GM12864 (cell line): Measurements from ENCODE around the gene ABCF2.

Experiments
- DNase-seq: peaks from one replicate; pipeline ENCODE4 v3.0.0-alpha.2; 2011; ENCODE audit warnings: low read depth
- H3K4me3 ChIP-seq: 2 replicates; pipeline ENCODE4 v1.5.1; 2011; ENCODE audit warnings: mild to moderate bottlenecking, low read depth, low read length, control low read depth
- CTCF ChIP-seq: IDR thresholded peaks from 2 replicates; pipeline ENCODE4 v1.5.1; 2011; ENCODE audit warnings: low read depth, mild to moderate bottlenecking, moderate library complexity, low read length, control low read depth, inconsistent platforms; ENCODE audit errors: missing control alignments

The ABCF2 gene

GRCh38 chr7:151201751-151202150 lies 25.3 kb downstream of the ABCF2 start:
- DNase-seq = no peak
- H3K4me3 ChIP-seq = no peak overlapping the region
- no peak for TF ChIP-seq CTCF

- TF ChIP-seq CTCF = no peak
Measured at GRCh38 chr7:151201344-151201743, 25.7 kb downstream of the ABCF2 start.

DNA sequence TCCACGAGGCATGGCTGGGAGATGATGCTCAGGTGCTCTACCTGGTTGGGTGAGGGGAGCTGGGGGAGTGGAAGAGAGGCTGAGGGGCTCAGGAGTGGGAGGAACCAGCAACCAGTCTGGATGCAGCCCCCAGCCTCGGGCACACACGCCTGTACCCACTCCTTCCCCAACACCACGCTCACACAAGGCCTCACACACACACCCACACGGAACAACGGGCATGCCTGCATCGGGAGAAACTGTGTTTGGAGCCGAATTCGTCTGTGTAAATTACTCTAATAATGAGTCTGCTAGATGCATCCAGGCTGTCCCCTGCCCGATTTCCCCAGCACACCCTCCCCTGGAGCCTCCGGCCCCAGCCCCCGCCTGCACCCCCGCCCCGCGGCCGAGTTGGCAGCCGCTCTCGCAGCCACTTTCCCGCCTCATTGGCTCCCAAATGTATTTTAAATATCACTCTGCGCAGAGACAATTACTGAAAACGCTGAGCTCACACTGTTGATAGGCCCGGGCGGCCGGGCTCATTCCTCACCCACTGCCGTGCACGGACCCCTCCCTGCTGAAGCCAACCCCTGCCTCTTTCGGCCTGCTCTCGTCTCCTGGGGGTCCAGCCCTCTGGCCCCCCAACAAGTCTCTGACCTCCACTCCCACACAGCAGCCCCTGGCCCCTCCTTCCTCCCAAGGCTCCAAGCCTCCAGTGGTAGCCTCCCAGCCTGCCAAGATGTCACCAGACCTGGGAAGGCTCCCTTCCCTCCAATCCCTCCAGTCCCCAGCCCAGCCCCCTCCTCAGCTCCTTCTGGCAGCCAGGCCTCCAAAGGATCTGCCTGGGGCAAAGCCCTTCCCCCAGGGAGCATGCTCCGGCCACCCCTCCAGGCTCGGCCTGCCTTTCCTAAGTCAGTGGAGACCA lies 27.8 kb downstream of the ABCF2 start:
- DNase-seq = no peak
- H3K4me3 ChIP-seq = no peak overlapping the region
- no peak for TF ChIP-seq CTCF

More at GRCh38 chr7:151201344-151201743, 25.7 kb downstream of the ABCF2 start:
- no peak for DNase-seq
- no peak overlapping the region for H3K4me3 ChIP-seq

GRCh38 chr7:151197932-151198331 lies 29.1 kb downstream of the ABCF2 start:
- DNase-seq = no peak
- no peak overlapping the region for H3K4me3 ChIP-seq
- no peak for TF ChIP-seq CTCF

DNA sequence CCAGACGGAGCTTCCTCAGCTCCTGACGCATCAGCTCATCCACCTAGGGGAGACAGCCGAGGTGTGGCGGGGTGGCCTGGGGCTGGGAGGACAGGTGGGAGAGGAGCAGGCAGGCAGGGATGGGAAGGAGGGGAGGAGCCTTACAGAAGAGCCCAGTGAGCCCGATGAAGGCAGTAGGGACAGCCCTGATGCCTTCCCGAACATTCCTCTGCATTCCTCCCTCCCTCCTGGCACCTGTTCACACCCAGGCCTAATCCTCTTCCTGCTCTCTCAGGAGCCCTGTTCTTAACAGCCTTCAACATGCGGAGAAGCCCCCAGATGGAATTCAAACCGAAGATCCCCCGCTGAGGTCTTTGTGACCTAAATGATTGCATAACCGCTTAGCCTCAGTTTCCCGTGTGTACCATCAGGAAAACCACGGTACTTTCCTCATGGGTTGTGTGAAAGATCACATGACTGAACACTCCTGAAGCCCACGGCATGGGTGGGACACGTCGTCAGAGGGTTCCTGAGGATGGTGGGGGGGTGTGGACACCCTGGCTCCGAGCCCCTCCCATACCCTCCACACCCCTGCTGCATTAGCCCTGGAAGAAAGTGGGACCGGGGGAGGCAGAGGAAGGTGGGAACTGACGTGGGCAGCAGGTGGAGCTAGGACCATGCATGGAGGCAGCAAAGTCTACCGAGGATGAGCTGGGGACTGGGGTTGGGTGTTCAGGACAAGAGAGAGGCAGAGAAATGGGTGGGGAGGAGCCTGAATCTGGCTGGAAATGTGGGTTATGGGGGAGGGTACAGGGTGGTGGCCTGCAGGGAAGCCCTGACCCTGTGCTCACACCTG lies 31.2 kb downstream of the ABCF2 start:
- no peak for DNase-seq
- no peak for TF ChIP-seq CTCF
- H3K4me3 ChIP-seq = no peak overlapping the region

DNA sequence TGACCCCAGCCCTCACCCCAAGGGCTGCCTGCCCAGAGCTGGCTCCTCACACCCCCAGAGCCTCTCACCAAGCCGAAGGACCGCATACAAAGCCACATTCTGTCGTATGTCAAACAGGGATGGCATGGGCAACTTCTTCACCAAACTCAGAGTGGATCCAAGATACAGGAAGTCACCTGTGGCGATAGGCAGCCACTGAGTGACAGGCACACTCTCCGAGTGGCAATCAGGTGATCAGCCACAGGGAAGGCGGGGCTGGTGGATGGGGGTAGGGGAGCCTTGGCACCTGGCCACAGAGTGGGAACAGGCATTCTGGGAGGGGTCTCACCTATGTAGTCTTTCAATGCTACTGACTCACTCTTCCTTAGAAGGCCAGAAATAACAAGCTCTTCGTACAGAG lies 32.8 kb downstream of the ABCF2 start:
- no peak for DNase-seq
- TF ChIP-seq CTCF = no peak
- H3K4me3 ChIP-seq = no peak overlapping the region
